Posterior vena cava (tissue), 2 donors: ENCODE results near the gene TRABD2B. TPM values are rescaled to one million over a fixed set of nuclear protein-coding genes. Genes with fewer than 3 reads are reported as not detected.

ENCODE experiments used
- DNase-seq: peaks from one replicate; pipeline ENCODE4 v3.0.0-alpha.2; 2020; ENCODE audit warnings: low spot score
- intact Hi-C, 2 donors: fragments of 100-400 bp; cut with DNase I; formaldehyde crosslinking; loops; one replicate each; pipeline versions ENCODE4 v1.14.1 to v1.14.2; 2022 to 2023
- total RNA-seq, 2 donors: library from RNA; stranded (reverse); fragmentation: NEBNext Ultra II Directional; extraction: Animal tissue kit (Norgen Biotek cat#: 25700); gene quantifications; one replicate each; pipeline ENCODE4 v1.2.1, GENCODE V29; 2021
- donor health status: DM: yes; HTN: yes; CAD: no.
- donor health status: DM: yes; HTN: yes; CAD: no.

The TRABD2B gene
- total RNA-seq, 2 donors from 2014 or later, result 10.5 to 16.4 TPM

DNA sequence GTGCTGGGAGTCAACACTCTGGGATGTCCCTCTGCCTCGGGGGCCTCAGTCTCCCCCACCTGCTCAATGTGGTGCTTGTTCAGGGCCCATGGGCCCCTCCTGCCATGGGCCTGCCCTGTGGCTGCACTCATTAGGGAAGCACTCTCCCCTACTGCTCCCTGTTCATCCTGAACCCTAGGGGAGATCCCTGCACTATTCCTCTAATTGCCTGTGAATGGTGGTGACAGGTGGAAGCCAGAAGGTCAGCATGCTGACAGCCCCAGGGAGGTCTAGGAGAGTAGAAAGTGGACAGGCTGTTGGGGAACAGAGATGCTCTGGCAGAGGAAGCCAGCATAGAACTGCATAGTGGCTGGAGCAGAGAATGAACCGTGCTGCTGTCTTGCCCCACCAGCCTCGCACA, 217.6 kb downstream of the TRABD2B start:
- intact Hi-C loops, result loop anchor here (10.0 kb wide), 2 partner anchors 155 to 215 kb away; partner anchors contain the start of gene TRABD2B (in 1 of the 2)
- DNase-seq, result no peak

DNA sequence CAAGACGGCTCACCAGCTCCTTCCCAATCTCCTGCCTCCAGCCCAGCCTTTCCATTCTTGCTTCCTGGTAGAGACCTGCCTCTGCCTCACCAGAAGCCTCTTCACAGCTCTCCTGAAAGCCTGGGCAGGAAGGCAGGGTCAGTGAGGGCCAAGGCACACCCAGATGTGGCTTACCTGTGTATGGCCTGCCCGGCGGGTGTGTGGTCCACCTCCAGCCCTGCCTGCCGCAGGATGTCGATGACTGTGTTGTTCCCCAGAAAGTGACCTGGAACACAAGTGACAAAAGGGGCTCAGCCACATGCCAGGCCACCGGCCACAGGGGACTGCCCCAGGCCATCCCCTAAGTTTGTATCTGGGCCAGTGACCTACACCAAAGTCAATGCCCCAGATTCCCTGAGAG, 218.9 kb downstream of the TRABD2B start:
- intact Hi-C loops, result no loop called here

DNA sequence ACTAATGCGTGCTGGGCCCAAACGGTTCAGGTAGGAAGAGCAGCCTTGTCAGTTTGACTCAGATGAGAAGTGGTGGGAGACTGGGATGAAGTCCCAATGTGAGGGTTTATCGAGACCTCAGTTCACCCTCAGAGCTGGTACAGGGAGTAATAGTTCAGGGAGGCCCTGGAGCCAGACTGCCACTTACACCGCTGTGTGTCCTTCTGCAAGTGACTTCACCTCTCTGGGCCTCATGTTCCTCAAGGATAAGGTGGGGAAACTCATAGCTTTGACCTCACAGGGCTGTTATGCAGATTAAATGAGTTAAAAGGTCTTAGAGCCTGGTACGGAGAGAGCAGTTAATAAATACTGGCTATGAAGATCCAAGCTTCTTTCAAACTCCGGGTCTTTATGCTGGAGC, 219.9 kb downstream of the TRABD2B start:
- intact Hi-C loops, result no loop called here
- DNase-seq, result no peak

More for the DNA sequence above, 218.9 kb downstream of the TRABD2B start:
- no peak for DNase-seq

DNA sequence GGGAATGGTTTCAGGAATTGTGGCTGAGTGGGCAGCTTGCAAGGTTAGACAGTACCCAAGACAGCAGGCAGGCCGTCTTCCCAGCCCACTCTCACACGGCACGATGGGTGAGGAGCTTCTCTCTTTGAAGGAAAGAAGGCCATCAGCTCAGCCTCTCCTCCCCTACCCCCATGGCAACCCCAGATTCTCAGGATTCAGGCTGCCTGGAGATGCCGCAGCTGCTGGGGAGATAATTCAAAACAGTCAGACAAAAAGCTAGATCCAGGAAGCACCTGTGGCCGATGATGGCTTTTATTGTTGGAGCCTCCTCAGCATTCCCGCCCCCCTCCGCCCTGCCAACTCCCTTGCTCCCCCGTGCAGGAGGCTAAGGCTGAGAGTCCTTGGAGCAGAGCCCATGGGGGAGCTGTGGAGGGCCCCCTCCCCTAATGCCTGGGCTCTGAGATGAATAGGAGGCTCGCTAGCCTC, 220.5 kb downstream of the TRABD2B start:
- intact Hi-C loops, result no loop called here

DNA sequence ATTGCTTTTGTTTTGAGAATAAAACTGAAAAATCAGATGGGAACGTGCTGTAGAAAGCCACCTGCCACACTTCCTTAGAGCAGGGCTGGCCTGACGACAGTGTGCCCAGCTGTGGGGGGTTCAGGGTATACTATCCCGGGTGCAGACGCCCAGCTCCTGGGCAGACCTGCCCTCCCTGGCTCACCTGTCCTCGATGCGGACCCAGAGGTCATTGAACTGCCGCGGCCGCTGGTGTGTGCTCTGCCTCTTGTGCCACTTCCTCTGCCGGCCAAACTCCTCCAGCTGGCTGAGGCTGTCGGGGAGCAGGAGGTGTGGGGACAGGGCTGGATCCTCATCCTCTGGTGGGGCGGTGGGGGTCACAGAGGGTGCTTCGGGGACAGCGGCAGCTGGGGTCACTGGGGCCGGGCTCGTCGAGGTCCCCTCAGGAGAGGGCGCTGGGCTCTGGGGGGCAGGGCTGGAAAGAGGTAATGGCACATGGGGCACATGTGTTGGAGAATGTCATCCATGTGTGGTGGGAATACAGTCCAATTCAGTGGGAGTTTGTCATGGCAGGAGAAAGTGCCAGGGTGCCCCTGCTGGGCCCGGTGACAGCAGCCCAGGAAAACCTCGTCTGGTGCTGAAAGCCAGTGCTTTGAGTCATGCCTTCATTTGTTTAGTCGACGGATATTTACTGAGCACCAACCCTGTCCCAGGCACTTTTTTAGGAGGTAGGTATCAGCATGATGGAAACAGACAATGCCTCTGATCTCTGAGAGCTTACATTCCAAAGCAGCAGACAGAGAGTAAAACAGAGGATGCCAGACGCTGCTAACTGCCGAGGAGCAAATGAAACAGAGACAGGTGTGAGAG, 222.0 kb downstream of the TRABD2B start:
- intact Hi-C loops, result no loop called here
- no peak for DNase-seq

More for the DNA sequence above, 220.5 kb downstream of the TRABD2B start:
- DNase-seq, result no peak

DNA sequence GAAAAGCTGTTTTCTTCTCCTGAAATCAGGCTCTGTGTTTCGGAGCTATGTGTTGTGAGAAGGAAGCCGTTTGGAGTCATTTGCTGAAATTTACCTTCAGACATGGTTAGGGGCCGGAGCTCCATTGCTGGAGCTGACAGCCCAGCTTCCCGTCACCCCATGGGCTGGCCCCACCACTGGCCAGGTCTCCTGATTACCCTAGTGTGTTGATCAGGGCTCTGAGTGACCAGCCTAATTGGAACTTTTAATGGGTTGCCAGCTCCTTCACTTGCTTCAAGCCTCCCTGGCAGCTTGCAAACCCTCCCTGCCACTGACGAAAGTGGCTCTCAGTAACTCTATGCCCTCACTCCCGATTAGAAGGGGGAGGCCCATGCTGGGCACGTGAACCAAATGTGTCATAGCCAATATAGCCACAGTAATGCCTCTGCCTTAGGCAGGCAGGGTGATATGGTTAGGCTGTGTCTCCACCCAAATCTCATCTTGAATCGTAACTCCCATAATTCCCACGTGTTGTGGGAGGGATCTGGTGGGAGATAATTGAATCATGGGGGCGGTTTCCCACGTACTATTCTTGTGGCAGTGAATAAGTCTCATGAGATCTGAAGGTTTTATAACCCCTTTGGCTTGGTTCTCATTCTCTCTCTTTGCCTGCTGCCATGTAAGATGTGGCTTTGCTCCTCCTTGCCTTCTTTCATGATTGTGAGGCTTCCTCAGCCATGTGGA, 224.1 kb downstream of the TRABD2B start:
- intact Hi-C loops, result no loop called here
- DNase-seq, result no peak

DNA sequence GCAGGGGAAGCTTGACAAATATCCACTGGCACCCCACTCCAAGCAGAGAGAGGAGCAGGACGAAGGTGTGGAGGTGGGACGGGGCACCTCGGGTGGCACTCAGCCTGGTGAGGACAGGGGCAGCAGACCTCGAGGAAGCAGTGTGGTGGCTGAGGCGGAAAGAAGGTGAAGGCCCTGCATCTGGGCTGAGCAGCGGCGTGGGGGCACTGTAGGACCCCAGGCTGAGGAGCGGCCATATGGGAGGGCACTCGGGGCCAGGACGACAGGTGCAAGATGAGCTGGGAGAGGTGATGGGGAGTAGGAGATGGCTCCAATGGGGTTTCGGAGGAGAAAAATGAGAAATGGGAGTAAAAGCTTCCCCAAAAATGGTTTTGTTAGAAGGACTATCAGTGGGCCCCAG, 224.9 kb downstream of the TRABD2B start:
- intact Hi-C loops, result no loop called here
- no peak for DNase-seq

DNA sequence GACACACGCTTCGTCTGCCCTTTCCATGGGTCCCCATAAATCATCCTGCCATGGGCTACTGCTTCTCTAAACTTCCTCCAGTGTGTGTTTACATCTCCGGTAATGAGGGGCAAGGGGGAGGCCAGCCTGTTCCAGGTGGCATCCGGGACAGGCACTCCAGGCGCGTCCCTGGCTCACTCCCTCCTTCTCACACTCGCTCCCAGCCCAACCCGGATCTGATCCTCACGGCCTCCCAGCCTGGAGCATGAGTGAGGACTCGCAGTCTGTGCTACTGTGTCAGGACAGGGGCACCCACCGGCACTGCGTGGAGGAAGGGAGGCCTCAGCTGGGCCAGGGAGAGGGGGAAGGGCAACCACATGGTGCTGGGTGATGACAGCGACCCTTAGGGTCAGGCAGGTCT, 225.4 kb downstream of the TRABD2B start:
- no peak for DNase-seq

DNA sequence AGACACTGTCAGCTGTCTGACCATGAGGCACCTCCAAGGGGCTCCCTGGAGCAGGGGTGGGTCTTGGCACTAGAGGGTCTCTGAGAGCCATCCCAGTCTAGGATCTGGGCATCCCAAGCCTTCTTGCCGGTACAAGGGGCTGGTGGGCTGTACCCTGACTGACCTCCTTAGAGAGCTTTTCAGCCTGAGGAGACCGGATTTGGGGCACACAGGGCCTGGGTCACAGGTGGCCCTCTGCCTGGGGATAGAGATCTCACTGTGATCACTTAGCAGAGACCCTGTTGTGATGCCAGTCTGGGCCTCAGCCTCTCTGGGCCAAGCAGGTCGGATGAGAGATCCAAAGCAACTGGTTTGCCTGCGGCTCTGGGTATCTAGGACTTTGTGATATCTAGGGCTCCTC, 227.2 kb downstream of the TRABD2B start:
- intact Hi-C loops, result no loop called here

More for the DNA sequence above, 225.4 kb downstream of the TRABD2B start:
- intact Hi-C loops, result no loop called here

DNA sequence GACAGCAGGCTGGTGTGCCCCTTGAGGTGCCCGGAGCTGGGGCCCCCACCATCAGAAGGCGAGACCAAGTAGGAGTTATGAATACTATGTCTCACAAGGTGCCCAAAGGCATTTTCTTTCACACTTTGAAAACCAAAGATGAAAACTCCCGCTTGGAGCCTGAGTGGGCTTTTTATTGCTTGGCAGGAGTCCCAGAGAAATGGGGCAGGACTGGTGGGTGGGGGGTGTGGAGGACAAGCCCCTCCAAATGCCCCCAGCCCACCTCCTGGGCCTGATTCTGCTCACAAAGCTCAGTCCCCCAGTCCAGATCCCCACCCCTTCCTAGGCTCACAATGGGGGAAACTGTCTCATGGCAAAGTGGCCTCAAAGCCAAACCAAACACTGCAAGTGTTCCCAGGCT, 227.9 kb downstream of the TRABD2B start:
- intact Hi-C loops, result no loop called here
- DNase-seq, result peak; percentile 22

More for the DNA sequence above, 227.2 kb downstream of the TRABD2B start:
- no peak for DNase-seq

DNA sequence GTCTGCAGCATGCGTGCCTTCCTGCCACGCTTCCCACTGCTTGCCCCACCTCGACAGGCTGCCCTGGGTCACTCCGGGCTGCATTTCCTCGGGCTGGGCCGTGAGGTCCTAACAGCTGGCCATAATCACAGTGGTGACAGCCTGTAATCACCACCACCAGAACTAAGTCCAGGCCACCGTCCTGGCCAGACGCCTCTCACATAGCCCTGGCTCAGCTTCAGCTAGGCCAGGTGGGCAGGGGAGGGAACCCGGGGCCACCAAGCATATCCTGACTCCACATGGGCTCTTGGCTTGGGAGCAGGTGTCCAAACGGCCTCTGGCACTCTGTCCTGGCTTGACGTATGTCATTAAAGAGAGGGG, 229.5 kb downstream of the TRABD2B start:
- DNase-seq, result peak; percentile 80
- intact Hi-C loops, result no loop called here

DNA sequence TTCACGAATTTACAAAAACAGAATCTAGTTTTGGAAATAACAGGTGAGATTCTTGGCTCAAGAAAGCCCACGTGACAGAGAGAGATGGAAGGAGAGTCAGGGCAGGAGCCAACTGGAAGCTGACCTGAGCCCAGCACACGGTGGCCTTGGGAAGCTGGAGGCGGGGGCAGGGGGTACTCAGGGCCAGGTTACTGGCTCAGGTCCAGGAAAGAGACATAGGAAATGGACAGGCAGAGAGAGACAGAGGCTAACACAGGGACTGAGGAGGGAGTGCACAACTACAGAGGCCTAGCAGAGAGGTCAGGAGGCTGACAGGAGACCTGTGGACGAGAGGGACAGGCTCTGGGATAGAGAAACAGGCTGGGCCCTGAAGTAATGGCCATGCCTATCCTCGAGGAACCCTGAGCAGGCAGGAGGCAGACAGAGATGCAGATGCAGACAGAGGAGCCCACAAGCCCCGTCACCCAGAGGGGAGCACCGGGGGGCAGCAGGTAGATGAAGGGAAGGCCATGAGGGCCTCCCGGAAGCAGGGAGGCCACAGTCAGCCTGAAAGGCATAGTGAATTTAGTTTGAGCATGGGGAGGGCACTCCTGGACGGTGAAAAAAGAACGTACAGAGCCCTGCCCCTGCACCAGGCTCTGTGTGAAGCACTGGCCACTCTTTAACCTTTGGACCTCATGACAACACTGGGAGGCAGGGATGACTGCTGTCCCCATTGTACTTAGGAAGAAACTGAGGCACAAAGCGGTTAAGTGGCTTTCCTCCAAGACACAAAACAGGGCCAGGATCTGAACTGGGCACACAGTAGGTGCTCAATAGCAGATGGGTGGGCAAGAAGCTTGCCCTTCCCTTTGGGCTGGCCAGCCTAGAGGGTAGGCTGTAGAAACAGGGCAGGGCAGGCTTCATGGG, 230.1 kb downstream of the TRABD2B start:
- peak; percentile 28 for DNase-seq
- intact Hi-C loops, result no loop called here

DNA sequence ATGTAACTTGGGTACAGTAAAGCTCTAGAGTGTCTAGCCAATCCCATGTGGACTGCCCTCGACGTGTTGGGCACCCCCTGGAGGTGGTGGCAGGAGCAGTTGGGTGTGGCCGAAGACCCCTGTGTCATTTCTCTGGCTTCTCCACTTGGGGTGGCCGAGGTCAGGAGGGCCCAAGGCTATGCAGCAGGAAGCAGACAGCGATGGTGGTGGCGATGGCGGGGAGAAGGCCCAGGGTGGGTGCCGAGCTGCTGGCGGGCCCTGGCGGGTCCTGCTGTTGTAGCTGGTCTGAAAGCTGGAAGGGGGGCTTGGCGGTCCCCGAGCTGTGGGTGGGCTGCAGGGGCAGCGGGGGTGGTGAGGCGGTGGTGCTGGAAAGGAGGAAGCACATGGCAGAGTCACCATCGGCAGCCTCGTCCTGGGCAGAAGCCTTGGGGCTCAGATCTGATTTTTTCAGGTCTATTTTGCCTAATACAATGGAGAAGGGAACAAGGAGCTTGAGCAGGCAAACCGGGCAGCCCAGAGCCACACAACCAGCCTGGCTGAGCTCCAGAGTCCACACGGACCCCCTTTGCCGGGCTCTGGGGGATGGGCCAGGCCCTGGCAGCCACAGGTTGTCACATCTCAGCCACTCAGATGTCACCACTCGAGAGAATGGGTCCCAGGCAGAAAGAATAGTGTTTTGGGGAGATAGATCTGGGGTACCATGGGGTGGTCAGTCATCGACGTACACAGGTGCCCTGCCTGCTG, 231.3 kb downstream of the TRABD2B start:
- DNase-seq, result peak; percentile 76
- intact Hi-C loops, result no loop called here

DNA sequence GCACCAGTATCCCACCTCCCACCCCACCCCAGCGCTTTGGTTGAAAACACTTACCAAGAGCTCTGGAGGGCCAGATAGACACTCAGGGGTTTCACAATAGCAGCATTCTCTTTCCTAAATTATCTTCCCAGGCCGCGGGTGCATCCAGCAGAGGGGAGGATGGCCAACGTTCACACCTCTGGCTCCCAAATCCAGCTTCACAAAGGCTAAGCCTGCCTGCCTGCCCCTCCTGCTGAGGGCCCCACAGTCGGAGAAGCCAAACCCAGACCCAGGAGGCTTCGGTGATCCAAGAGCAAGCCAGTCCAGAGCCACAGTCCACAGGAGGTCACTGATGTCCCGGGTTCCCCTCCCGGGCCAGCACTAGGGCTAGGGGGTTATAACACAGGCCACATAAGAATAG, 231.9 kb downstream of the TRABD2B start:
- DNase-seq, result peak; percentile 42
- intact Hi-C loops, result no loop called here

DNA sequence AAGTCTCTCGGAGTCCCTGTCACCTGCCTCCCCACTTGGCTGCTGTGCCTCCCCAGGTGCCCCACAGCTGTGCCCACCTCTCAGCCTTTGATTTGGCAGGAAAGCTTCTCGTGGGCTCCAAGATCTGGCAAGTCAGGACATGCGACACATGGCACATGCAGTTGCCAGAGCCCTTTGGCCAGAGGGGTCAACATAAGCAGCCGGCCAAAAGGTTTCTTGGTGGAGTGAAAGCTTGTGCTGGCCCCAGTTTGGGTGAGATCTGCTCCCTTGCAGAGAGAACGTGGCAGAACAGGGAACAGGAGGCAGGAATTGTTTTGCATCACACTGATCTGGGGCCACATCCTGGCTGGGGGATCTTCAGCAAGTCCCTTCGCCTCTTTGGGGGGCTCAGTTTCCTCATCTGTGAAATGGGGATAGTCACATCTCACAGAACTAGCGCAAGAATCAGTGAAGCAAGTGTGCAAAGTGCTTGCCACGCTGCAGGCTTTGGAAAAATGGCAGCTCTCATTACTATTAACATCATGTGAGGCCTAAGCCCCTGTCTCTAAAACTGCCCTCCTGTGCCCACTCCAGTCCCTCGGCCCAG, 232.6 kb downstream of the TRABD2B start:
- intact Hi-C loops, result no loop called here
- peak; percentile 20 for DNase-seq

DNA sequence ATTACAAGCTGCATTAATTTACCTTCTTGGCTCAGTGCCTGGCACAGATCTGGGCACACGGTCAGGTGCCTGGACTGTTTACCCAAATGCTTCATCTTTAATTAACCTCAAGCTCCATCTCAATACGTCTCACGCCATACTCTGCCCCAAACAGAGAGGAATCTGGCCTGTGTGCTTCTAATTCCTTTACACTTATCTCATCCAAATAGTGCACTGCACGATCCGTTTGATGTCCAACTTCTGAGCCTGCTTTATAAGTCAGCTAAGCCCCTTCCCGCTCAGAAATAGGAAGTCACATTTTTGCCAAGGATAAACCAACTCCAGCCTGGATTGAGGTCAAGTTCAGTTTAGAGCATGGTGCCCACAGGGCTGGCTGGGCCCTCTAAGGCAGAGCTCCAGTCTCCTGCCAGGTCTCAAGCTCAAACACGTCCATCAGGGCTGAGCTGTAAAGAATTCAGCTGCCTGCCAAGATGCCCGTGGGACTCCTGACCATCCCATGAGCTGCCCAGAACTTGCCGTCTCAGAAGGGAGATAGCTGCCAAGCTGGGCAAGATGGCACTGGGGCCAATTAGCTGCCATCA, 233.5 kb downstream of the TRABD2B start:
- intact Hi-C loops, result no loop called here

DNA sequence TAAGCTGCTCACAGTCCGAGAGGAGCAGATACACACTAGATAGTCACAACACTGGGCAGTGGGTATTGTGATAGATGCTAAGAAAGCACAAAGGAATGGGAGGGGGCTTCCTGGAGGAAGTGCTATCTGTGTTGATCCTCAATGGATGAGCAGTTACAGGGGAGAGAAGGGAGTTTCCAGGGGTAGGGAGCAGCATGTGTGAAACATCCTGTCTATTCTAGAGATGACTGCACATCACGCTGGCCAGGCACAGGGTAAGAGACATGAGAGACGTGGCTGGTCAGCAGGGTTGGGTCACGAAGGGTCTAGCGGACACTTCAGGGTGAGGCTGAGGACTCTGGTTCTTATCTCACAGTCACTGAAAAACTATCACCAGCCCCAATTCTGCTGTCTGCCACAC, 235.2 kb downstream of the TRABD2B start:
- intact Hi-C loops, result no loop called here
- DNase-seq, result peak; percentile 47

More for the DNA sequence above, 233.5 kb downstream of the TRABD2B start:
- DNase-seq, result peak; percentile 66
